ENCODE results near the gene MYLK4. TPM values are rescaled to one million over a fixed set of nuclear protein-coding genes. Genes with fewer than 3 reads are reported as not detected.

MYLK4 gene
- total RNA-seq, 4 donors from 2014 or later: 0.65 to 1.5 (median 0.93) TPM

DNA sequence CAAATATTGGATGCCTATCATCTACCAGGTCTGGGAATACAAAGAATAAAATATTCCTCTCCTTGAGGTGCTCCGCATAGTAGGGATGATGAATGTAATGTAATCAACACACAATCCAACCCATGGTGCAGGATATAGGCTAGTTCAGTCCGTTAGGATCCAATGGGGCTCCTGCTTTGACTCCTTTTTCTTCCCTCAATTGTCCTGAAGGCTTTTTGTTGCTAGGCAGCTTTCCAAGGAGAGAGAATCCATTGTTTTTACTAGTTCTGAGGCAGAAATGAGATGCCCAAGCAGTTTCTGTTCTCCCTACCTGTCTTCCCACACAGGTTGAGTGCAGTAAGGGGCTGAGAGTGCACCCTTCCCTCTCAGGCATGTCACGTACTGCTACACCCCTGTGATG is 26.5 kb upstream of the MYLK4 start:
- TF ChIP-seq, protein P1, sequence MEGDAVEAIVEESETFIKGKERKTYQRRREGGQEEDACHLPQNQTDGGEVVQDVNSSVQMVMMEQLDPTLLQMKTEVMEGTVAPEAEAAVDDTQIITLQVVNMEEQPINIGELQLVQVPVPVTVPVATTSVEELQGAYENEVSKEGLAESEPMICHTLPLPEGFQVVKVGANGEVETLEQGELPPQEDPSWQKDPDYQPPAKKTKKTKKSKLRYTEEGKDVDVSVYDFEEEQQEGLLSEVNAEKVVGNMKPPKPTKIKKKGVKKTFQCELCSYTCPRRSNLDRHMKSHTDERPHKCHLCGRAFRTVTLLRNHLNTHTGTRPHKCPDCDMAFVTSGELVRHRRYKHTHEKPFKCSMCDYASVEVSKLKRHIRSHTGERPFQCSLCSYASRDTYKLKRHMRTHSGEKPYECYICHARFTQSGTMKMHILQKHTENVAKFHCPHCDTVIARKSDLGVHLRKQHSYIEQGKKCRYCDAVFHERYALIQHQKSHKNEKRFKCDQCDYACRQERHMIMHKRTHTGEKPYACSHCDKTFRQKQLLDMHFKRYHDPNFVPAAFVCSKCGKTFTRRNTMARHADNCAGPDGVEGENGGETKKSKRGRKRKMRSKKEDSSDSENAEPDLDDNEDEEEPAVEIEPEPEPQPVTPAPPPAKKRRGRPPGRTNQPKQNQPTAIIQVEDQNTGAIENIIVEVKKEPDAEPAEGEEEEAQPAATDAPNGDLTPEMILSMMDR (IDR thresholded peaks at IDR 0.05; ENCODE audit: low read depth): no peak

GRCh38 chr6:2775003-2775402 is 24.3 kb upstream of the MYLK4 start:
- TF ChIP-seq, protein P1 (IDR thresholded peaks at IDR 0.05; ENCODE audit: low read depth): no peak

GRCh38 chr6:2773449-2773848 is 22.7 kb upstream of the MYLK4 start:
- TF ChIP-seq, protein P1 (IDR thresholded peaks at IDR 0.05; ENCODE audit: low read depth): no peak

GRCh38 chr6:2772840-2773239 is 22.1 kb upstream of the MYLK4 start:
- TF ChIP-seq, protein P1 (IDR thresholded peaks at IDR 0.05; ENCODE audit: low read depth): no peak

DNA sequence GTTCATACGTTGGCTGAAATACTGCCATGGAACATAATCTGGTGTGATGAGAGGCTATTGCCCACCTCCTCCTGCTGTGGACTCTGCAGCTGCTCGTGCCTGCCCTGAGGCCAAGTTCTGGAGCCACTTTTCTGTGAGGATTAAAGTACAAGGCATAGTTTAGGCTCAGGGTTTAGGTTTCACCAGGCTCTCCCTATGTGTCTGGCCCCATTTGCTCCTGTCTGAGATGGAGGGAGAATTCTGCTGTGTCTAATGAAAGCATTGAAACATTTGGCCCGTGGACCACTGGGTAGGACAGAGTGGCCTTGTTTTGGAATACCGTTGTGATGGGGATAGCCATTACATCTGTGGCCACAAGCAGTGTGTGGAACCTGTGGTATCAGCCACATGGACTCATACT is 20.4 kb upstream of the MYLK4 start:
- TF ChIP-seq, protein P1 (IDR thresholded peaks at IDR 0.05; ENCODE audit: low read depth): no peak

DNA sequence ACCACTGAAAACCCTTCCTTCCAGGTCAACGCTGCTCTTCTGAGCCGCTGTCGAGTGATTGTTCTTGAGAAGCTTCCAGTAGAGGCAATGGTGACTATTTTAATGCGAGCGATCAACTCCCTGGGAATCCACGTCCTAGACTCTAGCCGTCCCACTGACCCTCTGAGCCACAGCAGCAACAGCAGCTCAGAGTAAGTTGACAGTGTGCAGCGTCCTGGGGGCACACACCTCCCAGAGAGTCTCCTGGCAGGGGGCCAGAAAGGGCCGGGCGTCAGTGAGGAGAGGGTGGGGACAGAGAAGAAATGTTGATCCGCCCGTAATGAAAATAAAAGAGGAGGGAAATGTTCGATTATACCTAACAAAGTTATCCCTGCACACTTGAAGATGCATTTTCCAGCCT is 19.4 kb upstream of the MYLK4 start:
- TF ChIP-seq, protein P1 (IDR thresholded peaks at IDR 0.05; ENCODE audit: low read depth): no peak

GRCh38 chr6:2768696-2769095 is 18.0 kb upstream of the MYLK4 start:
- TF ChIP-seq, protein P1 (IDR thresholded peaks at IDR 0.05; ENCODE audit: low read depth): no peak

Data from subcutaneous adipose tissue (tissue), 4 donors.